Activated CD8-positive, alpha-beta T cell treated with anti-CD3 and anti-CD28 coated beads for 36 hours (primary cell): Measurements from ENCODE around the gene PATJ. TPM values are rescaled to one million over a fixed set of nuclear protein-coding genes. Genes with fewer than 3 reads are reported as not detected.

ENCODE experiments used
- ATAC-seq: fragments of 200-7000 bp; cut with Tn5 transposase; one replicate; pipeline ENCODE4 v1.10.0; 2021; ENCODE audit warnings: mild to moderate bottlenecking, moderate library complexity
- CTCF ChIA-PET: fragments of 350-600 bp; sonication (Branson Sonifier 250); formaldehyde crosslinking; loops from one replicate; lab custom pipeline; 2021; ENCODE audit warnings: antibody characterized with exemption; lab: Charles Lee
- POLR2A ChIA-PET: fragments of 350-600 bp; sonication (Branson Sonifier 250); formaldehyde crosslinking; loops from one replicate; lab custom pipeline; 2021; ENCODE audit warnings: antibody characterized with exemption; lab: Charles Lee
- DNase-seq: peaks from one replicate; pipeline ENCODE4 v3.0.0-alpha.2; 2020
- H3K27ac Mint-ChIP-seq: one replicate; pipeline ENCODE4 v1.8.0; 2021; ENCODE audit warnings: mild to moderate bottlenecking, mixed read lengths
- H3K27me3 Mint-ChIP-seq: one replicate; pipeline ENCODE4 v1.8.0; 2021; ENCODE audit warnings: mixed read lengths
- H3K36me3 Mint-ChIP-seq: one replicate; pipeline ENCODE4 v1.8.0; 2021; ENCODE audit warnings: low read depth, mixed read lengths
- H3K4me1 Mint-ChIP-seq: one replicate; pipeline ENCODE4 v1.8.0; 2021; ENCODE audit warnings: low read depth, mixed read lengths
- H3K4me3 Mint-ChIP-seq: one replicate; pipeline ENCODE4 v1.8.0; 2021; ENCODE audit warnings: mild to moderate bottlenecking, moderate library complexity, mixed read lengths
- H3K9me3 Mint-ChIP-seq: one replicate; pipeline ENCODE4 v1.8.0; 2021; ENCODE audit warnings: mixed read lengths
- intact Hi-C: fragments of 100-400 bp; cut with micrococcal nuclease; formaldehyde crosslinking; loops from one replicate; pipeline ENCODE4 v1.10.0; 2022
- total RNA-seq, 2 experiments: library from RNA; stranded (reverse); gene quantifications; one replicate each; pipeline ENCODE4 v1.2.3, GENCODE V29; 2021
- TF ChIP-seq, protein P1 (sequence below): fragments of 200-600 bp; IDR thresholded peaks from one replicate; pipeline ENCODE4 v1.8.0; 2022; ENCODE audit warnings: antibody characterized with exemption, mild to moderate bottlenecking

Gene PATJ
- total RNA-seq, 2 experiments from 2014 or later: 8.1 to 9.2 TPM

DNA sequence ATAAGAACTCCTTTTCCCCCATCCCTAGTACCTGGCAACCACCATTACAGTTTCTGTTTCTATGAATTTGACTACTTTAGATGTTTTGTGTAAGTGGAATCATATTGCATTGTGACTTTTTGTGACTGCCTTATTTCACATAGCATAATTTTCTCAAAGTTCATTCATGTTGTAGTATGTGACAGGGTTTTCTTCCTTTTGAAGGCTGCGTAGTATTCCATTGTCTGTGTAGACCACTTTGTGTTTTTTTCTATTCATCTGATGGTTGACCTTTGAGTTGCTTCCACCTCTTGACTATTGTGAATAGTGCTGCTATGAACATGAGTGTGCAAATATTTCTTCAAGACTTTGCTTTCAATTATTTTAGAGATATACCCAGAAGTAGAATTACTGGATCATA is 226.6 kb downstream of the PATJ start:
- Mint-ChIP-seq H3K4me1 (no peaks in the 10 kb centered on the region), H3K36me3 (peaks cover 11% of the 10 kb centered on the region), H3K27ac (no peak overlapping the region), H3K9me3 (peaks cover 3% of the 10 kb centered on the region), H3K4me3 (no peak overlapping the region), H3K27me3 (no peaks in the 10 kb centered on the region)
- ATAC-seq (no peak), DNase-seq (no peak)
- TF ChIP-seq, protein P1, sequence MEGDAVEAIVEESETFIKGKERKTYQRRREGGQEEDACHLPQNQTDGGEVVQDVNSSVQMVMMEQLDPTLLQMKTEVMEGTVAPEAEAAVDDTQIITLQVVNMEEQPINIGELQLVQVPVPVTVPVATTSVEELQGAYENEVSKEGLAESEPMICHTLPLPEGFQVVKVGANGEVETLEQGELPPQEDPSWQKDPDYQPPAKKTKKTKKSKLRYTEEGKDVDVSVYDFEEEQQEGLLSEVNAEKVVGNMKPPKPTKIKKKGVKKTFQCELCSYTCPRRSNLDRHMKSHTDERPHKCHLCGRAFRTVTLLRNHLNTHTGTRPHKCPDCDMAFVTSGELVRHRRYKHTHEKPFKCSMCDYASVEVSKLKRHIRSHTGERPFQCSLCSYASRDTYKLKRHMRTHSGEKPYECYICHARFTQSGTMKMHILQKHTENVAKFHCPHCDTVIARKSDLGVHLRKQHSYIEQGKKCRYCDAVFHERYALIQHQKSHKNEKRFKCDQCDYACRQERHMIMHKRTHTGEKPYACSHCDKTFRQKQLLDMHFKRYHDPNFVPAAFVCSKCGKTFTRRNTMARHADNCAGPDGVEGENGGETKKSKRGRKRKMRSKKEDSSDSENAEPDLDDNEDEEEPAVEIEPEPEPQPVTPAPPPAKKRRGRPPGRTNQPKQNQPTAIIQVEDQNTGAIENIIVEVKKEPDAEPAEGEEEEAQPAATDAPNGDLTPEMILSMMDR: no peak
- intact Hi-C loops: no loop called here
- ChIA-PET CTCF (no interaction called here), POLR2A (no interaction called here)

DNA sequence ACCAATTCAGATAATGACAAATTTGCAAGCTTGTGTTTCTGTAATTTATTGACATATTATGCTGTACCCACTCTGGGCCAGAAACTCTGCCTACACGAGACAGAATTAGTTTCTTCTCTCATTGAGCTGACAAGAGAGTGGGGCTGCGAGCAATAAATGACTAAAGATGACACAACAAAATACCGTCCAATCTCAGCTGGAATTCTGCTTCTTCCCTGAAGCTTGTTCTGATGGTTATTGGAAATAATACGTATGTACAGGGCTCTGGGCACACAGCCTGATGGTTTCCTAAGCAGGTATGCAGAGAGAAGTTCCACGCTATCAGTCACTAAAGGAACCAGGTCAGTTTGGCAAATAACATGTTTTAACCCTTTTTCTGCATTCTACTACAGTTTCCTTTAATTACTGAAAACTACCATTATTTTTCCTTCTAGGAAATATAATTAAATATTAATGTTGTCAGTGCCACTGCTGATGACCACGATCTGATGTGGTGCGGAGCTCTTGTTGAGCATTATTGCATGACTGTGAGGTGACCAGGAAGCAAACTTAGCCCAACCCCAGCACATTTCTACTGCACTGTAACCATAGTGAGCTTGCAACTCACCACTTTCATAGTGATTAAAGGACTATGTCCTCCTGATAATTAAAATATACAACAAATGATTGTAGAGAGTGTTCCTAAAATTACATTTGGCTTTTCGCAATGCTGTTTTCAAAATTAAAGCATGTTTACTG is 231.0 kb downstream of the PATJ start:
- H3K4me1 Mint-ChIP-seq: no peaks in the 10 kb centered on the region
- peaks cover 7% of the 10 kb centered on the region for H3K36me3 Mint-ChIP-seq
- ATAC-seq: no peak
- ChIA-PET POLR2A (no interaction called here), CTCF (no interaction called here)
- H3K9me3 Mint-ChIP-seq: no peaks in the 10 kb centered on the region
- H3K27me3 Mint-ChIP-seq: no peaks in the 10 kb centered on the region
- TF ChIP-seq, protein P1: no peak
- DNase-seq: no peak
- no peak overlapping the region for H3K27ac Mint-ChIP-seq
- intact Hi-C loops: no loop called here
- H3K4me3 Mint-ChIP-seq: no peak overlapping the region

DNA sequence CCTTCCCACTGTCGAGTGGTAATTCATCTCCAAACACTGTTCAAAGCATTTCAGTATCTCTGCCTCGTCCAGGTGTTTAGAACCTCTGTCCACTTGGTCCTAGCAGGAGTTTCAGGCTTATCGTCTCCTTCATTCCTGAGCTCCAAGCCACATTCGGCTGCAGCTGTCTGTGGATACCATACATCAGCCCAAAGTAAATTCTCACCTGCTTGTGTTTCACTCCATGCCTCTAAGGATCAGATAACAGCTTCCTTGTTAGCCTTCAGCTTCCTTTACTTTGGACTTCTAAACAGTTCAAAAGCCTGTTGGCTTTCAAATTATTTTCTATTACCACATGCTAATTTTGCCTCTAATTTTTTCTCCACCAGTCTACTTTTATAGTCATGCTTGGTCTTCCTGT is 233.4 kb downstream of the PATJ start:
- ChIA-PET POLR2A (interaction anchor here (0.7 kb wide), 1 partner anchor 15 kb away, joined by 3 read pairs; no protein-coding TSS in a partner anchor), CTCF (interaction anchor here (1.2 kb wide), 1 partner anchor 9 kb away, joined by 3 read pairs; no protein-coding TSS in a partner anchor)
- H3K36me3 Mint-ChIP-seq: no peaks in the 10 kb centered on the region
- intact Hi-C loops: no loop called here
- H3K4me1 Mint-ChIP-seq: peaks cover 3% of the 10 kb centered on the region
- no peak for ATAC-seq
- H3K4me3 Mint-ChIP-seq: no peak overlapping the region
- H3K27me3 Mint-ChIP-seq: no peaks in the 10 kb centered on the region
- TF ChIP-seq, protein P1: no peak
- DNase-seq: no peak
- H3K27ac Mint-ChIP-seq: no peak overlapping the region
- no peaks in the 10 kb centered on the region for H3K9me3 Mint-ChIP-seq

DNA sequence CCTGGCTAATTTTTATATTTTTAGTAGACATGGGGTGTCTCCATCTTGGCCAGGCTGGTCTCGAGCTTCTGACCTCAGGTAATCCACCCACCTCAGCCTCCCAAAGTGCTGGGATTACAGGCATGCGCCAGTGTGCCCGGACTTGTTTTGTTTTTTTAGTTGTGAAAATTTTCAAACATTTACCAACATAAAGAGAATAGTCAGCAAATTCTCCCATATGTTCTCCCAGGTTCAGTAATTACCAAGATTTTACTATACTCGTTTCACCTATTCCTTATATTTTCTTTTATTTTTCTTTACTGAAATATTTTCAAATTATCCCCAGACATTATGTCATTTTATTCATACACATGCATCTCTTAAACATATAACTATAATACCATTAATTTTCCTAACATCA is 234.3 kb downstream of the PATJ start:
- POLR2A ChIA-PET: no interaction called here

DNA sequence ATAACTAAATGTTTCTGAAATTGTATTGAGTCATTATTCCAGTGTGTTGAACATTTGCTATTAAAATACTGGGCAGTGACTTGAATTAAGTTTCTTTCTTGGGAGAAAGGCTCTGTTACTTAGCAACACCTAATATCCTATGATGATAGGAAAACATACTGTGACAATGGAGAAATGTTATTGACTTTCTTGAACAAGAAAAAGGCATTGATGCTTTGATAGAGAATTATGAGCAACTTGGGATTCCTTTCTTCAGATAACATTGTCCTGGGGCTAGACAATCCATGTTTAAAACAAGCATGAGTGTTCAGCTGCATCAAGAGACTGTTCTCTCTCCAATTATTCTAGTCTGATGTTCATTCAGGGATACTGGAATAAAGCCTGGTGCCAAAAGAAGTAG is 236.5 kb downstream of the PATJ start:
- ChIA-PET POLR2A (no interaction called here), CTCF (no interaction called here)
- H3K27ac Mint-ChIP-seq: no peak overlapping the region
- H3K36me3 Mint-ChIP-seq: no peaks in the 10 kb centered on the region
- TF ChIP-seq, protein P1: no peak
- intact Hi-C loops: no loop called here
- H3K4me3 Mint-ChIP-seq: no peak overlapping the region
- peaks cover 17% of the 10 kb centered on the region for H3K4me1 Mint-ChIP-seq
- H3K9me3 Mint-ChIP-seq: no peaks in the 10 kb centered on the region
- H3K27me3 Mint-ChIP-seq: no peaks in the 10 kb centered on the region
- DNase-seq (no peak), ATAC-seq (no peak)

More for the DNA sequence above, 234.3 kb downstream of the PATJ start:
- no peak overlapping the region for H3K4me3 Mint-ChIP-seq
- CTCF ChIA-PET: interaction anchor here (1.2 kb wide), 1 partner anchor 8 kb away, joined by 3 read pairs; no protein-coding TSS in a partner anchor
- no peak for DNase-seq
- intact Hi-C loops: no loop called here
- H3K27me3 Mint-ChIP-seq: no peaks in the 10 kb centered on the region
- ATAC-seq: no peak
- H3K36me3 Mint-ChIP-seq: no peaks in the 10 kb centered on the region
- H3K4me1 Mint-ChIP-seq: peaks cover 11% of the 10 kb centered on the region
- no peak overlapping the region for H3K27ac Mint-ChIP-seq
- TF ChIP-seq, protein P1: no peak
- no peaks in the 10 kb centered on the region for H3K9me3 Mint-ChIP-seq
